Duodenal mucosa (tissue), 2 donors: ENCODE results near the gene ABL1.
A peak's percentile ranks its signal among the peaks of the same experiment; 100 is the strongest.

Experiments used
- H3K27ac ChIP-seq: one replicate; pipeline ENCODE4 v1.7.0; 2013; ENCODE audit warnings: low read depth, low read length
- H3K27me3 ChIP-seq, 2 donors: one replicate each; pipeline ENCODE4 v1.7.0; 2013; ENCODE audit warnings: low read length in 2 of 2, control low read depth in 1 of 2; ENCODE audit not compliant: insufficient read depth in 2 of 2, control insufficient read depth in 1 of 2
- H3K36me3 ChIP-seq, 2 donors: one replicate each; pipeline ENCODE4 v1.7.0; 2013; ENCODE audit warnings: low read length in 2 of 2, control low read depth in 1 of 2; ENCODE audit not compliant: insufficient read depth in 2 of 2, control insufficient read depth in 1 of 2
- H3K4me1 ChIP-seq, 2 donors: one replicate each; pipeline ENCODE4 v1.7.0; 2013; ENCODE audit warnings: low read length in 2 of 2, control low read depth in 1 of 2; ENCODE audit not compliant: insufficient read depth in 2 of 2, control insufficient read depth in 1 of 2
- H3K4me3 ChIP-seq, 2 donors: one replicate each; pipeline ENCODE4 v1.7.0; 2013; ENCODE audit warnings: low read length in 2 of 2, low read depth in 1 of 2
- H3K9ac ChIP-seq, 2 donors: one replicate each; pipeline ENCODE4 v1.7.0; 2013; ENCODE audit warnings: low read length in 2 of 2, low read depth in 1 of 2
- H3K9me3 ChIP-seq, 2 donors: one replicate each; pipeline ENCODE4 v1.7.0; 2013; ENCODE audit warnings: low read length in 2 of 2, control low read depth in 1 of 2; ENCODE audit not compliant: control insufficient read depth in 1 of 2

Gene ABL1

DNA sequence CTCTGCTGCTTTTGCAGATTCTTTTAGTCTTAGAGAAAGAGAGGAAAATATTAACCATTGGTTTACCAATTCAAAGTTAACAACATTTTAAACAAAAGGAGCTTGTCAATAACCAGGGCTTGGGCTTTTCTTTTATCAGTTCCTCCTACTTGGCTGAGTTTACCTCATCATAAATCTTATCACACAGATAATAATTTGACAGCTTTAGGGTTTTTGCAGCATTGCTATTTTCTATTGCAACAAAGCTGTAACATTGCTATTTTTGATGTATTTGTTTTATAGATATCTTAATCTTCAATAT is 9.8 kb upstream of the ABL1 start:
- Histone ChIP-seq H3K4me1 (peaks cover 18 to 20% of the 10 kb centered on the region in 2 donors), H3K9me3 (no peaks in the 10 kb centered on the region), H3K4me3 (no peak overlapping the region), H3K36me3 (no peaks in the 10 kb centered on the region), H3K27me3 (no peaks in the 10 kb centered on the region), H3K27ac (no peak overlapping the region), H3K9ac (no peak overlapping the region)

DNA sequence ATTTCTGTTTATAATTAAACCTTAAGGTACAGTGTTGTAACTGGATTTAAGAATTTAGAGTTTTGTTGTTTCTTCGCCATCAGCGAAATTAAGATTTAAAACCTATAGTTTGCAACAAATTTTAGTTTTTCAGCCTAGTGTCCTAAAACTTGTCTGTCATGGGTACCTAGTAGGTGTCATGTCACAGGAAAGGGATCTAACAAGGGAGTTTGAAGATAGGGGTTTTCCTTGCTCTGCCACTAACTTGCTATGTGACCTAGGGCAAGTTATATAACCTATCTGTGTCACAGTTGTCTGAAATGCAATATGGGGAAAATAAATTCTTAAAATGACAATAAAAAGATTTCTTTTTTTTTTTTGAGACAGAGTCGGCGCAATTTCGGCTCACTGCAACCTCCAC is 9.2 kb upstream of the ABL1 start:
- H3K9ac ChIP-seq: no peak overlapping the region
- no peaks in the 10 kb centered on the region for H3K36me3 ChIP-seq
- H3K27ac ChIP-seq: no peak overlapping the region
- no peaks in the 10 kb centered on the region for H3K9me3 ChIP-seq
- H3K4me1 ChIP-seq: peaks cover 18 to 20% of the 10 kb centered on the region in 2 donors
- H3K4me3 ChIP-seq: no peak overlapping the region
- H3K27me3 ChIP-seq: no peaks in the 10 kb centered on the region

DNA sequence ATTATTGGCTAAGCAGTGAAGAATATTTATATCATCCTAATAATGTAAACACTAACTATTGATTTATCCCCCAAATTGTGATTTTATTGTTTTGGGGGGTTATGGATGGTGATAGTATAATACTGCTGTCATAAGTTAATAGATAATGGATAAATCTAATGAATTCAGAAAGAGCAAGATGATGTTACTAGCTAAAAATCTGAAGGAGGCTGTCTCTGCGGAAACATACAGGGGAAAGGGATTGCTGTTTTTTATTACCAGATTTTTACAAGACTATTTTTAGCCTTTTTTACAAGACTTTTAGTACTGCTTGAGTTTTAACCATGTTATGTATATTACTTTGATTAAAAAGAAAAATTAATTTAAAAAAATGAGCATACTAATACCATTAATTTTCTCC is 5.3 kb upstream of the ABL1 start:
- no peaks in the 10 kb centered on the region for H3K9me3 ChIP-seq
- no peak overlapping the region for H3K9ac ChIP-seq
- no peak overlapping the region for H3K27ac ChIP-seq

GRCh38 chr9:130830231-130830760 is 4.8 kb upstream of the ABL1 start:
- no peaks in the 10 kb centered on the region for H3K36me3 ChIP-seq
- H3K4me3 ChIP-seq: no peak overlapping the region
- H3K4me1 ChIP-seq: peaks cover 16 to 25% of the 10 kb centered on the region in 2 donors
- H3K9ac ChIP-seq: no peak overlapping the region
- H3K27ac ChIP-seq: no peak overlapping the region
- no peaks in the 10 kb centered on the region for H3K27me3 ChIP-seq
- H3K9me3 ChIP-seq: no peaks in the 10 kb centered on the region

More for the DNA sequence above, 5.3 kb upstream of the ABL1 start:
- no peaks in the 10 kb centered on the region for H3K36me3 ChIP-seq
- no peaks in the 10 kb centered on the region for H3K27me3 ChIP-seq
- H3K4me1 ChIP-seq: peaks cover 22 to 30% of the 10 kb centered on the region in 2 donors
- no peak overlapping the region for H3K4me3 ChIP-seq

GRCh38 chr9:130831077-130831476 is 4.0 kb upstream of the ABL1 start:
- Histone ChIP-seq H3K27ac (no peak overlapping the region), H3K36me3 (no peaks in the 10 kb centered on the region), H3K27me3 (no peaks in the 10 kb centered on the region), H3K4me3 (no peak overlapping the region), H3K9ac (no peak overlapping the region), H3K9me3 (no peaks in the 10 kb centered on the region), H3K4me1 (peaks cover 10 to 17% of the 10 kb centered on the region in 2 donors)

GRCh38 chr9:130833031-130833990 is 1.7 kb upstream of the ABL1 start:
- Histone ChIP-seq H3K4me1 (peaks cover 23 to 24% of the 10 kb centered on the region in 2 donors), H3K27ac (no peak overlapping the region), H3K9me3 (no peaks in the 10 kb centered on the region), H3K36me3 (no peaks in the 10 kb centered on the region), H3K9ac (no peak overlapping the region), H3K27me3 (no peaks in the 10 kb centered on the region), H3K4me3 (no peak overlapping the region)

- peak overlapping the region; percentile 58 to 83 for H3K9ac ChIP-seq
- H3K9me3 ChIP-seq: no peaks in the 10 kb centered on the region
- H3K27ac ChIP-seq: peak overlapping the region; percentile 87
- peak overlapping the region; percentile 73 to 83 for H3K4me3 ChIP-seq
- peaks cover 28 to 33% of the 10 kb centered on the region in 2 donors for H3K4me1 ChIP-seq
- H3K27me3 ChIP-seq: no peaks in the 10 kb centered on the region
- H3K36me3 ChIP-seq: no peaks in the 10 kb centered on the region
Measured at GRCh38 chr9:130835441-130836298, 616 bp downstream of the ABL1 start.

DNA sequence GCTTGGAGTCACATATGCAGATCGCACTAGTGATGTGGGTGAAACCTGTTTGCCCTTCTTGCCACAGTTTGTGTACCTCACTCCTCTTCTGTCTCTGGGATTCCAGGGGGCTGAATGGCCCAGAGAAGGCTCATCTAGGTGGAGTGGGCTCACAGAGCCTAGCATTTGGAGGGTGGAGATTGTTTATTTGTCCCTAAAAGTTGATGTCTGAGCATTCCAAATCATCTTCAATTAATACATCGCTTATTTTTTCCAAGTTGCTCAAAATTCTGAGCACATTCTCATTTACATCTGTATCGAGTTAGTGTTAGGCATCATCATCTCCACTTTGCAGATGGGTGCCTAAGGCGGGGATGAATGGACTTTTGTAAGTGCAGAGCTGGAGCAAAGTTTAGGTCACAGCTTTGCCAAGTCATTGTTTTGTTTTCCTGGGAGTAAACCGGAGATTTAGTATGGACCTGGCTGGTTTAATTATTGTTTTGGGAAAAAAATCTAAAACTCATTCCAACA is 2.0 kb downstream of the ABL1 start:
- Histone ChIP-seq H3K4me1 (peaks cover 32 to 33% of the 10 kb centered on the region in 2 donors), H3K4me3 (peak overlapping the region; percentile 50 to 73), H3K9me3 (no peaks in the 10 kb centered on the region), H3K9ac (peak overlapping the region in 1 of 2 donors; percentile 58), H3K36me3 (no peaks in the 10 kb centered on the region), H3K27me3 (no peaks in the 10 kb centered on the region), H3K27ac (no peak overlapping the region)

DNA sequence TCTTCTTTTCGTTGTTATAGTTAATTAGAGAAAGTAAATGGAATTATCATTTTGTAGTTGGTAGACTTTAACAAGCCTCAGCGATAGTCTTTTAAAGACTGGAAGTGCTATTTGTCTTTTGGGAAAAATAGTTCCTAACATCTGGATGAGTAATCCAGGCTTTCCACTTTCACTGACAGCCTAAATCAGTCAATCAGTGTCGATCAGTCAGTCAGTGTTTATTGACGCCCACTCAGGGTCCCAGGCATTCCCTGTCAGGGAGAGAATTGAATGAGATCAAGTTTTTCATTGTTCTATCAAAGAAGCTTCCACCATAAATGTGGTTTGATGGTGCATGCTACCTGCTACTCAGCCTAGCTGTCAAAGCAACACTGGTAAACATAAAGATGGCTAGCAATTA is 2.6 kb downstream of the ABL1 start:
- Histone ChIP-seq H3K4me1 (peaks cover 33 to 37% of the 10 kb centered on the region in 2 donors), H3K27ac (no peak overlapping the region), H3K9ac (no peak overlapping the region), H3K27me3 (no peaks in the 10 kb centered on the region), H3K9me3 (no peaks in the 10 kb centered on the region), H3K36me3 (no peaks in the 10 kb centered on the region), H3K4me3 (peak overlapping the region in 1 of 2 donors; percentile 27)
